GM18520 (cell line): ENCODE results near the gene ZNF658.
A peak's percentile ranks its signal among the peaks of the same experiment; 100 is the strongest.
"Not testable (repeated sequence)": the region's sequence is repeated elsewhere in the genome, so short reads cannot be mapped to it uniquely, and the experiment has no call there.

Experiments used
- ATAC-seq: cut with Tn5 transposase; IDR thresholded peaks from one replicate; pipeline ENCODE4 v1.9.1; 2021; ENCODE audit not compliant: unreplicated experiment

The ZNF658 gene

DNA sequence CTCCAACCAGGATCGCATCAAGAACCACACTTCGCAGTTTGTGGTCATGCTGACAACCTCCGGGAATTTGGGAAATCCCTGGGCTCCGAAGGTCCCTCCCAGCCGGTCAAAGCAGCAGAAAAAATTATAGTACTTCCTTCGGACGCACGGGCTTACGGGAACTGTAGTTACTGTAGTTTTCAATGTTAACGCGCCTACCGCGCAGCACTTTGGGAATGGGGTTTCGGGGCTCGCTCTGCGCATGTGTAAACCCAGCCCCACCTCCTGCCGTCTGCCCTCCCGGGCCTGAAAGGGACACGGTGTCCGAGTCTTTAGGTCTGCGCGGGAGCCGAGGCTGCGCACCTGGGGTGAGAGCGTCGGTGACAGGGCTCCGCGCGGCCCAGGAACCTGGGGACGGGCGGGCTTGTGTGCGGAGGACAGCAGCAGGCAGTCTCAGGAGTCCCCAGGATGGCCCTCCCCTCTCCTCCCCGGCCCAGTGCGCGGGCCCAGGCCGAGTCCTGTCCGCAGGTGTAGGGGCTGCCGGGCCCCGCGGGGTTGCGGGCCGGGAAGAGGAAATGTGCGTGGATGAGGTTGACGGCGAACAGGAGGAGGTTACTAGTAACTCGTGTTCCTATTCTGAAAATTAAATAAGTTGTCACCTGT lies at the start of gene ZNF658:
Gene ZNF658 (plus strand): TSS at position 236 of the 642 bp plus-strand sequence. CDS start 2,837 bp downstream, outside the sequence.
- ATAC-seq, result peak; percentile 92

DNA sequence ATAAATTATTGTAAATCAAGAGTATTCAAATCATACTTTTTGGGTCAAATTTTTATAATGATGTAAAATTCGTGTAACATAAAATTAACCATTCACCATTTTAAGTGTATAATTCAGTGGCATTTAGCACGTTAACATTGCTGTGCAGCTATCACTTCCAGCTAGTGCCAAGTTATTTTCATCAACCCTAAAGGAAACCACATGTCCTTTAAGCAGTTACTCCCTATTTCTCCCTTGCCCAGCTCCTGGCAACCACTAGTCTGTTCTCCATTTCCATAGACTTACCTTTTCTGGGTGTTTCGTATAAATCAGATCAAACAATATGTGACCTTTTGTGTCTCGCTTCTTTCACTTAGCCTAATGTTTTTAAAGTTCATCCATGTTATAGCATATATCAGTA lies 38.8 kb upstream of the ZNF658 start:
- not testable (repeated sequence) for ATAC-seq

DNA sequence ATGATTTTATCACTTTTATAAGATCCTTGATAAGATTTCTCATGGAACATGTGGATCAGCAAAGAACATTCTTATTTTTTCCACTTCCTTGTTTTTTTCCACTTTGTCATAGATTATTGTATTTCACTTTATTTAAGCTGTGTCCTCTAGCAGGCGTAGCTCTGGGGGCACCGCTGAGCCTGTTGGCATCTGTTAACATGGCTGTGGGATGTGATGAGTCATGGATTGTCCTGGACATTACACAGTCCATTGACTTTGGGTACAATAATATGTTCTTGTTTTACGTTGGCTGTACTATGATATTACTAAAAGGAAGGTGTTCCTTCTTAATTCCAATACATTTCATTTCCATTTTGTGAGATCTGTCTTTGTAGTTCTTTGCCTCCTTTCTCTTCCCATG lies 31.9 kb upstream of the ZNF658 start:
- ATAC-seq, result not testable (repeated sequence)

DNA sequence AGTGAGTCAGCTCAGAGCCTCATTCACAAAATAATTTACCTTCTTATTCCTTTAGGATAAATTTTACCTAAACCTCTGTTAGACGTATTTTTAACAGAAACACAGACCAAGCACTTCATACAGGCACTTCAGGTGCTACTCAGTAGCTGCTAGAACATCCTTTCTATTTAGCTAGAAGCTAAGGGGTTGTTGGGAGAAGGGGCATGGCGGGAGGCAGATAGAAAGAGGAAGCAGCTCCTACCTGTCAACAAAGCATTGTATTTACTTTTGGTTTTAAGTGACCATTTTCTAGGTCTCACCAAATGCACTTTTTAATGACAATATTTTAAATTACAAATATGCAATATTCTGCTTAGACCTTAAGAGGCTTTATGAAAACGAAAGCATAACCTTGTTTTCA lies 19.9 kb upstream of the ZNF658 start:
- not testable (repeated sequence) for ATAC-seq

DNA sequence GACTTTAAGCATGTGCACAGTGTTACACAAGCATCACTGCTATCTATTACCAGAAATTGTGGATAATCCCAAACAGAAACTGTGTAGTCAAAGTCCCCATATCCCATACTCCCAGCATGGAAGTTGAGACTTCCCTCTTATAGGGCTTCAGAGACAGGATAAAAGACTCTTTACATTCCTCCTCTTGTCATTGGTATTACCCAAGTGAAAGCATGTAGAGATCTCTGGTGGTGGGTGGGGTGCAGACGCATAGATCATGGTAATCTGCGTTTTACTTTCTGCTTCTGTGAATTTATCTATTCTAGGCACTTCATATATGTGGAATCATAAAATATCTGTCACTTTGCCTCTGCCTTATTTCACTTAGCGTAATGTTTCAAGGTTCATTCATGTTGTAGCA lies 18.7 kb upstream of the ZNF658 start:
- ATAC-seq, result not testable (repeated sequence)

DNA sequence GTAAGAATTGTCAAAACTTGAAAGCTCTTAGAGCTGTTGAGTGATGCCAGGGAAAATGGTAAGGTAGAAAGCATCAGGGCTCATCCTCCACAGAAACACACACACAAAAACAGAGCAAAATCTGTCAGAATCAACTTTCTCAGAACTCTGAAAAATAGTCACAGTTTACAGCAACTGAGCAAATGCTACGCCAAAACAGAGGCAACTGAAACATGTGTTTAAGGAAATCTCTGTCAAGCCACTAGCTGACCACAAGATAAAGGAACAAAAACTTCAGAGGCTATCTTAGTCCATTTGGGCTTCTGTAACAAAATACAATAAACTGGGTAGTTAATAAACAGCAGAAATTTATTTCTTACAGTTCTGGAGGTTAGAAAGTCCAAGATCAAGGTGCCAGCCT lies 10.2 kb upstream of the ZNF658 start:
- ATAC-seq, result peak; percentile 43

DNA sequence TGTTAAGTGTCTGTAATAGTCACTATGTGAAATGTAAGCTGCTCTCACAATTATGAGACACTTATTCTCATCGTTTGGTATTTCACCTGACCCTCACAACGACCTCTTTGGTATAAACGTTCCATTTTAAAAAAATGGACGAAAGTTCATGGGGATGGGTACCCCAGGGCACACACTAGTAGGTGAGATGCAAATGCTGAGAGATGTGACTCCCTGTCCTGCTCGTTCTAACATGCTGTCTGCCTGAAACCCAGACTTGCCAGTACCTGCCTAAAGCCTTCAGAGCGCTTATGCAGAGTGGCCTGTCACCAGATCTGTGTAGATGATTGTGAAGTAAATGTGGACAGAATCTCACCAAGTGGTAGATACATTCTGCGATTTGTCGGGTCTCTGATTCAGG lies 616 bp downstream of the ZNF658 start:
- not testable (repeated sequence) for ATAC-seq

DNA sequence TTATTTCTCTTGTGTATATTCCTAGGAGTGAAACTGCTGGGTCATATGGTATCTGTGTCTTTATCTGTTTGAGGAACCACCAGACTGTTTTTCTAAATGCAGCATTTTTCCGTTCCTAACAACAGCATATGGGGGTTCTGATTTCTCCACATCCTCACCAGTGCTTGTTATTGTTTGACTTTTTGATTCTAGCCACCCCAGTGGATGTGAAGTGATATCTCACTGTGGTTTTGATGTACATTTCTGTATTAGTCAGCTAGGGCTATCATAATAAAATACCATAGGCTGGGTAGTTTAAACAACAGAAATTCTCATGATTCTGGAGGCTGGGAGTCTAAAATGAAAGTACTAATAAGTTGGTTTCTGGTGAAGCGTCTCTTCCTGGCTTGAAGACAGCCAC lies 9.0 kb downstream of the ZNF658 start:
- not testable (repeated sequence) for ATAC-seq

DNA sequence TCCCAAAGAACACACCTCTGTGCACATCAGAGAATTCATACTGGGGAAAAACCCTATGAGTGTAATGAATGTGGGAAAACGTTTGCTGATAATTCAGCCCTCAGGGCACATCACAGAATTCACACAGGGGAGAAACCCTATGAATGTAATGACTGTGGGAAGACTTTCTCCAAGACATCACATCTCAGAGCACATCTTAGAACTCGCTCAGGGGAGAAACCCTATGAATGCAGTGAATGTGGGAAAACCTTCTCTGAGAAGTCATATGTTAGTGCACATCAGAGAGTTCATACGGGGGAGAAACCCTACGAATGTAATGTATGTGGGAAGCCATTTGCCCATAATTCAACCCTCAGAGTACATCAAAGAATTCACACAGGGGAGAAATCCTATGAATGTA lies 19.5 kb downstream of the ZNF658 start:
- not testable (repeated sequence) for ATAC-seq

DNA sequence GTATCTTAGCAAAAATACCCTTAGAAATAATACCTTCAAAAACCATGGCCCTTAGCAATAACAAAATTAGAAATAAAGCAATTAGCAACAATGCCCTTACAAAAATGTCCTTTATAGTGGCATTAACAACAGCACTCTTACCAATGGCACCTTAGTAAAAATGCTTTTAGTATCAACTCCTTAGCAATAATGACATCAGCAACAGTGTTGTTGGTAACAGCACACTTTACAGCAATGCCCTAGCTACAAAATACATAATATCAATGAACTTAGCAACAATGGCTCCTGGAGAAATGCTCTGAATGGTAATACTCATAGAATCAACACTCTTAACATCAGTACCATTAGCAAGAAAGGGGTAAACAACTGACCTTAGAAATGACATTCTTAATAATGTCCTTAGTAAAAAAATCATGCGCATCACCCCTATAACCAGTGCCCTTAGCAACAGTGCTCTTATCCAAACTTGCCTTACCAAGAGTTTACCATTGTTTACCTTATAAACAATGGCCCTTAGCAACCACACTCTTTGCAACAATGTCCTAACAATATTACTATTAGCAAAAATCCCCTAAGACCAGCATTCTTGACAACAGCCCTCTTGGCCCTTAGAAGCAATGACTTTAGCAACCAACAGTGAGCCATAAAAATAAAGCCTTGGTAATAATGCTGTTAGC lies 35.8 kb downstream of the ZNF658 start:
- ATAC-seq, result not testable (repeated sequence)

DNA sequence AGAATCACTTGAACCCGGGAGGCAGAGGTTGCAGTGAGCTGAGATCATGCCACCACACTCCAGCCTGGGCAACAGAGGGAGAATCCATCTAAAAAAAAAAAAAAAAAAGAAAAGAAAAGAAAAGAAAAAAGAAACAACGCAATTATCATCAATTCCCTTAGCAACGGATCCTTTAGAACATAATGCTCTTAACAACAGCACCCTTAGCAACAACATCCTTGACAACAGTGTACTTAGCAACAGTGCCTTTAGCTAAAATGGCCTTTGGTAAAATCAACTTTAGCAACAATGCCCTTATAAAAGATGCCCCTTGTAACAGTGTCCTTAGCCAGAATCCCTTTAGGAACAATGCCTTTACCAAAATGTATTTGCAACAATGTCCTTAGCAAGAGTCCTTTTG lies 37.1 kb downstream of the ZNF658 start:
- not testable (repeated sequence) for ATAC-seq

DNA sequence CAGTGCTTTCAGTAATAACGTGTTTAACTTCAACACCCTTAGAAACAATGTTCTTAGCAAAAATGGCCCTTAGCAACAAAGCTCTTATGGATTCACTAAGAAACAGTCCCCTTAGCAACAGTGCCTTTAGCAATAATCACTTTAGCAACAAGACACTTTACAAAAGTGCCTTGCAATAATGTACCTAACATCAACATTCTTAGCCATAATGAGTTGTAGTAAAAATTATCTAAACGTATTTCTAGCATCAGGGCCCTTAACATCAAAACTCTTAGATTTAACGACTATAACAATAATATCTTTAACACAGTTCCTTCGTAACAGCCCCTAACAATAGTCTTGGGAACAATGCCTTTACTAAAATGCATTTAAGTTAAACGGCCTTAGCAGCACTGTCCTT lies 37.8 kb downstream of the ZNF658 start:
- not testable (repeated sequence) for ATAC-seq

DNA sequence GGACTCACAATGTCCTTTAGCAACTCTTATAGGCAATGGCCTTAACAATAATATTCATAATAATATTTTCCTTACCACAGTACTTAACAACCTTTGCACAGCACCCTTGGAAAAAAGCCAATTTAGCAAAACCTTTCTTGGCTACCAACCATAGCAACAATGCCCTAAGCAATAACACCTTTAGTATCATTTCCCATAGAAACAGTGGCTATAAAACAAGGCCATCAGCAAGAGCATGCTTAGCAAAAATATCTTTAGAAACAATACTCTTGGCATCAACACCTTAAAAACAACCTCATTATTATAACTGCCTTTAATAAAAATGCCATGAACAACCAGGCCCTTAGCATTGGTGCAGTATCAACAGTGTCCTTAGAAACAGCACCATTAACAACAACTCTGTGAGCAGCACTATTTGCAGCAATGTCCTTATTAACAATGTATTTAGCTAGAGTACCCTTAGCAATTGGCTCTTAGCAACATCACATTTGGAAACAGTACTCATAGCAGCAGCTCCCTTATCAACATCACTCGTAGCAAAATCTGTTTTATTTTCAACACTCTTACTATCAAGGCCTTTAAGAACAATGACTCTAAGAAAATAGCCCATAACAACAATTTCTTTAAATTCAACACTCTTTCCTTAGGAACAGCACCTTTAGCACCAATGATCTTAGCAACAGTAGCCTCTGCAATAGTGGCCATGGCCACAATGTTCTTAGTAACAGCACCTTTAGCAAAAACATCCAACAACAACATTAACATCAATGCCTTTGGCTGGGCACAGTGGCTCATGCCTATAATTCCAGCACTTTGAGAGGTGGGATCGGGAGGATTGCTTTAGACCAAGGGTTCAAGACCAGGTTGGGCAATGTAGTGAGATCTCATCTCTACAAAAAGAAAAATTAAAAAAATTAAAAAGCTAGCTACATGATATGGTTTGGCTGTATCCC lies 39.6 kb downstream of the ZNF658 start:
- ATAC-seq, result not testable (repeated sequence)

DNA sequence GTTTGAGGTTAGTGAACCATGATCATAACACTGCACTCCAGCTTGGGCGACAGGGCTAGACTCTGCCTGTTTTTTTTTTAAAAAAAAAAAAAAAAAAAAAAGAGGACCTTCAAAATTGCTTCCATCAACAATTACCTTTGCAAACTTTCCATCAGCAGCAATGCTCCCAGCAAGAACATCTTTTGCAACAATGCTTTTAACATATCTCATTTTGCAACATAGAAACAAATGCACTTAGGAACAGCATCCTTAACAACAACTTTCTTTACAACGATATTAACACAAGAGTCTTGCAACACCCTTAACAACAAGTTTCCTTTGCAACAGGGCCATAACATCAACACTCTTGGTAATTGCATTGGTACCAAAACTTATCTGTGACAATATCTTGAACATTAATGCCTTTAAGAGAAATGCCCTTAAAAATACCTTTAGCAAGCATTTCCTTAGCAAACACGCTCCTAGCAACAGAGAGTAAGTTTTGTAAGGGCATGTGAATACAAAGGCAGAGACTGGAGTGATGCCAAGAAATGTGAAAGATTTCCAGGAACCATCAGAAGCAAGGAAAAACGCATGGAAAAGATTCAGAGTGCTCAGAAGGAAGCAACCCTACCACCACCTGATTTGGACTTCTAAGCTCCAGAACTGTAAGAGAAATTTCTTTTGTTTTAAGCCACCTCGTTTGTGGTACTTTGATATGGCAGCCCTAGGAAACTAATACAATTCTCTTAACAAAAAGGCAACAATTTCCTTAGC lies 42.1 kb downstream of the ZNF658 start:
- not testable (repeated sequence) for ATAC-seq

DNA sequence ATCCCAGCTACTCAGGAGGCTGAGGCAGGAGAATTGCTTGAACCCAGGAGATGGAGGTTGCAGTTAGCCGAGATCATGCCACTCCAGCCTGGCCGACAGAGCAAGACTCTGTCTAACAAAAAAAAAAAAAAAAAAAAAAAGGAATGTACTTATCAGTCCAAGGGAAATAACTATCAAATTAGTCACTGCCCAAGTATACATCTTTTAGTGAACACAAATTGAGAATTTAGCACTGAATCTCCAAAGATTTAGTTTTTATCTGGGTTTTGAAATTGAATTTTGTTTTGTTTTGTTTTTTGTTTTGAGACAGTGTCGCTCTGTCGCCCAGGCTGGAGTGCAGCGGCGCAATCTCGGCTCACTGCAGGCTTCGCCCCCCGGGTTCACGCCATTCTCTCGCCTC lies 52.1 kb downstream of the ZNF658 start:
- ATAC-seq, result not testable (repeated sequence)
